Stimulated activated CD4-positive, alpha-beta T cell treated with anti-CD3 and anti-CD28 coated beads, TNF-alpha, amount 100 ng/mL, for 1 hour (primary cell): Measurements from ENCODE around the gene ALG2.
A peak's percentile ranks its signal among the peaks of the same experiment; 100 is the strongest.
"Not testable (repeated sequence)": the region's sequence is repeated elsewhere in the genome, so short reads cannot be mapped to it uniquely, and the experiment has no call there.

ENCODE experiments used
- DNase-seq, 3 donors: peaks; one replicate each; pipeline ENCODE4 v3.0.0-alpha.2; 2020; ENCODE audit warnings: low read depth in 3 of 3, low spot score in 1 of 3

ALG2 gene

GRCh38 chr9:99197124-99197630 lies 24.6 kb downstream of the ALG2 start:
- DNase-seq = no peak

DNA sequence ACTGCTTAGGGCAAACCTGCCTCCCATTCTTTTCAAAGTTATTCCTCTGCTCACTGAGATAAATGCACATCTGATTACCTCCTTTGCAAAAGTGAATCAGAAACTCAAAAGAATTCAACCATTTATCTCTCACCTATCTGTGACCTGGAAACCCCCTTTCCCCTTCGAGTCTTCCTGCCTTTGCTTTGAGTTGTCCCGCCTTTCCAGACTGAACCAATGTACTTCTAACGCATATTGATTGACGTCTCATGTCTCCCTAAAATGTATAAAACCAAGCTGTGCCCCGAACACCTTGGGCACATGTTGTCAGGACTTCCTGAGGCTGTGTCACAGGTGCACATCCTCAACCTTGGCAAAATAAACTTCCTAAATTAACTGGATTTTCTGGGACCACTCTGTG lies 25.3 kb downstream of the ALG2 start:
- not testable (repeated sequence) for DNase-seq

DNA sequence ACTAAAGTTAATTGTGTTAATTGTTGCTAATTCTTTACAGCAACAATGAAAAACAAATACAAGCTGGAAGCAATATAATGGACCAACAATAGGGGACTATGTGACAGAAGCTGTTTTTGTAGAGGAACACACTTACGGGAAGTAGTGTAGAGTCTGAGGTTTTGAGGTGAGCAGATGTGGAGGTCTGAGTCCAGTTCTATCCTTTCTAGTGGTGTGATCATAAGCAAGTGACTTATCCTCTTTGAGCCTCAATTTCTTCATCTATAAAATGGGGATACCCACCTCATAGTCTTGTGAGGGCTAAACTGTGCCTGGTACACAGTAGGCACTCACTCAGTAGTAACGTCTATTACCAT lies 28.3 kb downstream of the ALG2 start:
- DNase-seq = no peak

- no peak for DNase-seq
Measured at GRCh38 chr9:99192786-99193465, 28.8 kb downstream of the ALG2 start.

- no peak for DNase-seq
Measured at GRCh38 chr9:99190597-99191283, 31.0 kb downstream of the ALG2 start.

- DNase-seq = no peak
Measured at GRCh38 chr9:99189887-99190596, 31.7 kb downstream of the ALG2 start.

- no peak for DNase-seq
Measured at GRCh38 chr9:99189186-99189585, 32.6 kb downstream of the ALG2 start.

DNA sequence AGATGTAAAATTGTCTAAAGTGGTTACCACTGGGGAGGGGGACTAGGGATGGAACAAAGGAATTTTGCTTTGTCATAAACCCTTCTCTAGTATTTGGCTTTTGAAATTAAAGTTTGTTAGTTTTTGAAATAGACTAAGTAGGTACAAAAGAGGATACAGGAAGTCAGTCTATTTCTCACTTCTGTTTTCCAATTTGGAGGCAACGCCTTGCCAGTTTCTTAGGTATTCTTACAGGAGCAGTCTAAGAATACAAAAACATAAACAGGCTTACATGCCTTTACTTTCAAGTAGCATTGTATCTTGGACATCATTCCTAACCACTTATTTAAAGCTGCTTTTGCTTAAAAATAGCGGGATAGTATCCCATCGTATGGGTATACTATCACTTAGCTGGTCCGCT lies 34.4 kb downstream of the ALG2 start:
- no peak for DNase-seq

- no peak for DNase-seq
Measured at GRCh38 chr9:99185934-99186333, 35.8 kb downstream of the ALG2 start.

DNA sequence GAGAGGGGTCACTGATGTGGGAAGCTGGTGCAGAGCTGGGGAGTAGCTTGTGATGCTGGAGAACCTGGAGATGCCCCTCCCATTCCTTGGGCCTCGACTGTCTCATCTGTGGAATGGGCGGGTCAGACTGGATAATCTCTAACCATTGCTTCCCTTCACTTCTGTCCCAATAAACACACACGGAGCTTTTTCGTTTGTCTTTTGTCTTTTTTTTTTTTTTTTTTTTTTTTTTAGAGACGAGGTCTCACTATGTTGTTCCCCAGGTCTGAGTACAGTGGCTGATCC lies 36.5 kb downstream of the ALG2 start:
- DNase-seq = no peak

DNA sequence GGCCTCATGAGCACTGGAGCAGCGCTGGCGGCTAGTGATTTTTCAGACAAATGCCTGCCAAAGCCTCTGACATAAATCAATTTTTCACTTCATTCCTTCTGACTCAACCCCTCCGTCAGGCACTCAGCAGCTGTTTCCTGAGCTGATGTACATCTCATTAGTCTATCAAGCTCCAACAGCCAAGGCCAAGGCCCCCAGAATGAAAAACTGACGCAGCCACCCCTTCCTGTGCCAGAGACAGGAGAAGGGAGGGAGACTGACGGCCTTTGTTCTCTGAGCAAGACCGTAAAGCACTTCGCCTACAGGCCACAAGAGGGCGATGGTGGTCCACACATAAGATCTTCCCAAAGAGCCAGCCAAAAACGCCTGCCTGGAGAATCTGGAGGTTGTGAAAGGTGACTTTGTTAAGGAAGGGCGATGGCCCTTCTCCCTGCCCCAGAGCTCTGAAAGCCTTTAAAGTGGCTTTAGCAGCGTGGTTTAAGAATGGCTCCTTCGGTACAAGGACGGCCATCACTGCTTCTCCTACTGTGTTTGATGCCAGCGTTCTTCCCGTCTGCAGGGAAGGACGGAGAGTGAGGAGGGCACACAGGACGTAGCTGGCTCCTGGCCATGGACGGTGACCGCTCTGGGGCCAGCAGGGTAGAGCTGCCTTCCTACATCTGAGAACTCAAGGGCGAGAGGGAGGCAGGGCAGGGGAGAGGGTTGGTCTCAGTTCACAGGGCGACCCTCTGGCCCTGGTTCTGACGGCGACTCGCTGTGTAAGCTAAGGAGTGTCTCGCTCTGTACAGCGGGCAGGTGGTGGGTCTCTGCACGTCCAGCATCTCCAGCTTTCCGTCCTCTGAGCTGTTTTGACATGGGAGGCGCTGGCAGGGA lies 37.0 kb downstream of the ALG2 start:
- peak; percentile 23 to 59 (median 44) for DNase-seq

DNA sequence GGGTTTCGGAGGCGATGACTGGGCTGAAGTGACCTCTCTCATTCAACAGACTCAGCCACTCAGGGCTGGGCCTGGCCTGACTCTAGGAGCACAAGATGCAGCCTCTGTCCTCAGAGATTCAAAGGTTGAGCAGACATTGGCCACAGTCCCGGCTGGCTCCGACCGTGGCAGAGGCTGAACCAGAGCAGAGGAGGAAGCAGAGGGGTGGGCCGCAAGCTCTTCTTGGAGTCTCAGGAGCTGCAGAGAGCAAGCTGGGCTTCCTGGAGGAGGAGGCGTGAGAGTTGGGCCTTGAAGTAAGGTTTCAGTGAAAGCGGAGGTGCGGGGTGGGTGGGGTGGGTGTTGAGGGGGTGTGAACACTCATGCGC lies 37.6 kb downstream of the ALG2 start:
- no peak for DNase-seq

GRCh38 chr9:99183616-99184015 lies 38.1 kb downstream of the ALG2 start:
- no peak for DNase-seq

GRCh38 chr9:99182356-99182755 lies 39.4 kb downstream of the ALG2 start:
- DNase-seq = no peak

DNA sequence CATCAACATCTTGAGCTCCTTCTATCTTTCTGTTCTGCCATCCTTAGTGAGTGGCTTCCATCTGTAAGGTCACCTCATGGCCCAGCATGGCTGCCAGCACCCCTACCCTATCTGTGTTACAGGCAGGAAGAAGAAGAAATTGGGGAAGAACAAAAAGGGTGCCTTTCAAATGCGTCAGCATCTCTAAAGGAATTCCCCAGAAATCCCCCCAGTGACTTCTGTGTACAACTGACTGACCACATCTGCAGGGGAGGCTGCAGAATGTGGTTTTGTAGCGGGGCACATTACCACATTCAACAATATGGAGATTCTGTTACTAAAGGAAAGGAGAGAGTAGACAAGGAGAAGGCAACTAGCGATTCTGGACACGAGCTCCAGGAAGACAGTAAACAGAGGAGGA lies 40.1 kb downstream of the ALG2 start:
- no peak for DNase-seq

GRCh38 chr9:99181206-99181605 lies 40.5 kb downstream of the ALG2 start:
- DNase-seq = no peak

DNA sequence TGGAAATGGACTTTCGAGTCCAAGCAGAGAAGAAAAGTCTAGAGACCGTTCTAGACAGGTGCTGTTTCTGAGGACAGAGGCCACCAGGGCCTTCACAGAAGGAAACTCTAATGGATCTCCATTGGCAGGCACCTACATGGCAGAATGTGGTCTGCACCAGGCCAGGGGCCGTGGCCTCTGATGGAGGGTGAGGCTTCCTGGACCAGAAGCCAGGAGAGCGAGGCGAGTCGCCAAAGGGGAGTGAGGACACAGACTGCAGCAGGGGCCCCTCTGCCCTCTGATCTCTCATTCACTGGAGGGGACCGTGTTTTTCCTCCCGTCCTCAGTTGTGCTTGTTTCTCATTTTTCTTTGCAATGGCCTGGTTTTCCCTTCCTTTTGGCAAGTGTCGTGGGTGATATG lies 41.1 kb downstream of the ALG2 start:
- no peak for DNase-seq

- no peak for DNase-seq
Measured at GRCh38 chr9:99180199-99180598, 41.5 kb downstream of the ALG2 start.

DNA sequence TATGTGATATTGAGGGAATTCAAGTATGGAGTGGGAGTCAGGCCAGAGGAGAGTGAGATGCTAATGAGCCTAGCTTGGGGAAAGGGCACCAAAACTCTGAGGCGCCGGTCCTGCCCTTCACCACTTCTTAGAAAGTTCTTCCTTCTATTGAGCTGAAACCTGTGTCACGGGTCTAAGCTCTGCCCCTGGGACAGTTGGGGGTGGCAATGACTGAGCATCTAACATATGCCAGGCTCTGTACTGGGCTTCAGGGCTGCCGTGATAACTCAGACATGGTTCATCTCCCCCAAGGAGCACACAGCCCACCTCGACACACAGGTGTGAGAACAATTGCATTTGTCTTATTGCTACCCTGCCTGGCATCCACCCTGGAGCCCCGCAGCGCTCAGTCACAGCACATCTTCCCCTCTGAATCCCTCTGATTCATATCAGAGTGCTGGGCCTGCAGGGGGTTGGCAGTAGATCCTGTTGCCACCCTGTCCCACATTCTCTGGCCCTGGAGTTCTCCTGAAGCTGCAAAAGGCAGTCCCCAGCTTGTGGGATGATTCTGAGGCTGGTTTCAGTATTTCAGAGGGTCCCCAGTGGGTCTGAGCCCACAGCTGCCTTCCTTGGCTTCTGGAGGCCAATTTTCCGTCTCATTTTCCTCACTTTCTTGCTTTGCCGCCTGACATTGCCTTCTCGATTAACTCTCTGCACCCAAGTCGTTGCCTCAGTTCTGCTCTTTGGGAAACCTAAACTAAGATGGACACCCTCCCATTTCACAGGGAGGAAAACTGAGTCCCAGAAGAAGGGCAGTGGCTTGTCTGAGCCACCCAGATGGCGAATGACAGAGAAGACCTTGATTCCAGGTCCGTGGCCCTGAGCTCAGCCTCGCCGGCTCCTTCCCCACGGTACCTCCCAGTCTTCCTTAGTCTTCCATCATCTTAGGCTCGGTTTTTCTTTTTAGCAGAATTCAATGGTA lies 42.5 kb downstream of the ALG2 start:
- no peak for DNase-seq

DNA sequence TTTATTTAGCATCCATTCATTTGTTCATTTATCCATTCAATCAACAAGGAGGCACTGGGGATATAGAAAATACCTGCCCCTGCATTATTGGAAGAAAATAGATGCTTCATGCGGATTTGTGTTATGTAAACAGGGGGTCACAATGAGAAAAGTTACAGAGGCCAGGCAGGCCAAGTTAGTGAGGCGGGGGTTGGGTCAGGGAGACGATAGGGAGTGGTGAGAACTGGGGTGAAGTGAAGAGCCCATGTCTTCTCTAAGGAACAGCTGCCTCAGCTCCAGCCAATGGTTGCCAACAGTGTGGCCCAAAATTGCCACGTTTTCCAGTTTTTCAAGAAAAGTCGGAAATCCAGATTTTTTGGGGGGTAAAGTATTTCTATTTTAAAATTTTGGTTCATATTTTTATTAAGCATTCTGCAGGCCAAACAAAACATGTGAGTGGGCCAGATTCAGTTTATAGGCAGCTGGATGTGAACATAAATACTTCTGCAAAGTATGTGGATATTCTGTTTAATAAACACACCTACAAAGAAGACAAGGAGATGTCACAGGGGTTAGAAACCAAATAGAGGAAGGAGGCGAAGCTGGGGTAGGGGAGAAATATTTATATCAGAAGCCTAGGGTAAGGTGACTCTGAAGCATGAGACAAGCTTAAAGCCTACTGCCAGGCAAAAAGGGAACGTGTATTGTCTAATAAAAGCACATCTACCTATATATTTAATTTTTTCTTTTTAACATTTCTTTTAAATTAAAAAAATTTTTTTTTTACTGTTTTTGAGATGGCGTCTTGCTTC lies 44.0 kb downstream of the ALG2 start:
- DNase-seq = no peak
